Endometrium (tissue), 2 donors: ENCODE measurements around the gene POLK.
A peak's percentile ranks its signal among the peaks of the same experiment; 100 is the strongest.
"Not testable (repeated sequence)": the region's sequence is repeated elsewhere in the genome, so short reads cannot be mapped to it uniquely, and the experiment has no call there.

Experiments used
- FAIRE-seq: peaks from 2 replicates; lab custom pipeline; 2012; peaks lifted over from hg19 to GRCh38; lab: Jason Lieb, UNC
- donor health status: control.
- donor health status: control.

POLK gene

GRCh38 chr5:75511435-75512382 is at the start of gene POLK, which contains the start of gene CERT1:
POLK (plus strand) TSS chr5:75511891.
CERT1 (minus strand) TSS chr5:75511629; CDS start chr5:75511207, 422 bp downstream.
- FAIRE-seq: peak; percentile 84

- peak; percentile 26 for FAIRE-seq
These were observed 48.0 kb upstream of the POLK start for GRCh38 chr5:75463726-75464125.

GRCh38 chr5:75465480-75465879 is 46.2 kb upstream of the POLK start:
- FAIRE-seq: no peak

DNA sequence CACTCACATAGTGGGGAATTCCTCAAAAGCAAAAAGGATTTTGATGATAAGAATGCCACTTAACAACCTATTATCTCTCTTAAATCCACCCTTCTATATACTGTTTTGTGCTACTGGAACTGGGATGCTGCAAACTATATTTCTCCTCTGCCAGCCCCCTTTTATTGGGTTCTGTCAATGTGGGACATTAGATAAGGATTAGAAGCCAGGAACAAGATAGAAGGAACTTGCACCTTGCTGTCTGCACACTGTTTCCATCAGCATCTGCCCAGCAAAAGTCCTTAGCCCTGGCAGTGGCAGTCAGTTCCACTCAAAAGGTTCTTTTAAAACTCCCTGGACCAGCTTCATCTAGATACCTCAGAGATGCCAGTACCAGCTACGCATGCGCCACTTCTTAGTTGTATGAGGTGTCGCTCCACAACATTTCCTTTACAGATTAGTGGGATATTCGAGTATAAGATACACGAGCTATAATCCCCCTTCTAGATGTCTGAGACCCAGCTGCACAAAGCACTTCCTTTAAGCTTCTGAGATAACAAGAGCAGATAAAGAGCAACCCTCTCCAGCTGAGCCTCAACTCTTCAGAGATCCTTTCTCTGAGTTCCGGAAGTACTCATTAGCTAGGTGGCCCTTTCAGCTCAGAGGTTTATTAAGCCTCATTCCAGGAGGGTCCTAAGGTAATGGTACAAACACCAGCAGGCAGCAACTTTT is 45.5 kb upstream of the POLK start:
- FAIRE-seq: no peak

DNA sequence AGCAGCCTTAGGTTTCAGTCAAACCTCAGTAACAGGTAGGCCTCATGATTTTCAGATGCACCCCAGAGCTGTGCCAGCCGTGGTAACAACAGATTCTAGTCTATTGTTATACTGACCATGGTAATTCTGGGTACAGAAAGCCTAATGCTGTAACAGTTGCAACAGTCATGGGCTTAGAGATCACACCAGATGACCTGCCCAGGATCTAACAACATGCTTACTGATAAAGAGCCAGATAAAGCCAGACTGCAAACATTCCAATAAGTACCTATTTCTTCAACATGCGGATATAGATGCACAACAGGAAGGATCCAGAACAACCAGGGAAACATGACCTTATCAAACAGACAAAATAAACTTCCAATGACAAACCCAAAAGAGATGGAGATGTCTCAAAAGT is 43.1 kb upstream of the POLK start:
- no peak for FAIRE-seq

DNA sequence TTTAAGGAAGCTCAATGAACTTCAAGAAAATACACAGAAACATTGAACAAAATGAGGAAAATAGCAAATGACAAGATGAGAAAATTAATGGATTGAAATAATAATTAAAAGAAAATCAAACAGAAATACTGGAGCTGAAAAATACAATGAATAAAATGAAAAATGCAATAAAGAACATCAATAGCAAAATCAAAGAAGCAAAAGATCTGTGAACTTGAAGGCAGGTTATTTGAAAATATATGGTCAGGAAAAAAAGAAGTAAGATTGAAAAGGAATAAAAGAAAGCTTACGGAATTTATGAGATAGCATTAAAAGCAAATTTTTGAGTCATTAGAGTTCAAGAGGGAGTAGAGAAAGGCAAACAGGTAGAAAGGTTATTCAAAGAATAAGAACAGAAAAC is 42.7 kb upstream of the POLK start:
- no peak for FAIRE-seq

GRCh38 chr5:75471193-75471592 is 40.5 kb upstream of the POLK start:
- FAIRE-seq: no peak

DNA sequence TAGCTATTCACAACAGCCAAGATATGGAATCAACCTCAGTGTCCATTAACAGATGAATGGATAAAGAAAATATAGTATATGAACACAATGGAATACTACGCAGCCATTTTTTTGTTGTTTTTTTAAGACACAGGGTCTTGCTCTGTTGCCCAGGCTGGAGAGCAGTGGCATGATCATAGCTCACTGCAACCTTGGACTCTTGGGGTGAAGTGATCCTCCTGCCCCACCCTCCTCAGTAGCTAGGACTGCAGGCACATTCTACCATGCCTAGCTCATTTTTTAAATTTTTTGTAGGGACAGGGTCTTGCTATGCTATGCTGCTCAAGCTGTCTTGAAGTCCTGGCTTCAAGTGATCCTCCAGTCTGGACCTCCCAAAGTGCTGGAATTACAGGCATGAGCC is 38.7 kb upstream of the POLK start:
- FAIRE-seq: no peak

DNA sequence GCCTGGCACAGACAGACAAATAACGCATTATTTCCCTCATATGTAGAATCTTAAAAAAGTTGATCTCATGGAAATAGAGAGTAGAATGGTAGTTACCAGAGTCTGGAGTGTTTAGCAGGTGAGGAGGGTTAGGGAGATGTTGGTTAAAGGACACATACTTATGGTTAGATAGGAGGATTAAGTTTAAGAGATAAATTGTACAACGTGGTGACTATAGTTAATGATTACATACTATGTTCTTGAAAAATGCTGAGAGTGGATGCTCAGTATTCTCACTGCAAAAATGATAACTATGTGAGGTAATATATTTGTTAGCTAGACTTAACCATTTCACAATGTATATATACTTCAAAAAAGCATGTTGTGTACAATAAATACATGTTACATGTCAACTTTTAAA is 38.2 kb upstream of the POLK start:
- peak; percentile 8 for FAIRE-seq

GRCh38 chr5:75475364-75475763 is 36.3 kb upstream of the POLK start:
- FAIRE-seq: no peak

GRCh38 chr5:75481024-75481423 is 30.7 kb upstream of the POLK start:
- no peak for FAIRE-seq

GRCh38 chr5:75482482-75482881 is 29.2 kb upstream of the POLK start:
- FAIRE-seq: no peak

GRCh38 chr5:75484605-75485004 is 27.1 kb upstream of the POLK start:
- no peak for FAIRE-seq

- not testable (repeated sequence) for FAIRE-seq
These were observed 21.8 kb upstream of the POLK start for GRCh38 chr5:75489847-75490246.

DNA sequence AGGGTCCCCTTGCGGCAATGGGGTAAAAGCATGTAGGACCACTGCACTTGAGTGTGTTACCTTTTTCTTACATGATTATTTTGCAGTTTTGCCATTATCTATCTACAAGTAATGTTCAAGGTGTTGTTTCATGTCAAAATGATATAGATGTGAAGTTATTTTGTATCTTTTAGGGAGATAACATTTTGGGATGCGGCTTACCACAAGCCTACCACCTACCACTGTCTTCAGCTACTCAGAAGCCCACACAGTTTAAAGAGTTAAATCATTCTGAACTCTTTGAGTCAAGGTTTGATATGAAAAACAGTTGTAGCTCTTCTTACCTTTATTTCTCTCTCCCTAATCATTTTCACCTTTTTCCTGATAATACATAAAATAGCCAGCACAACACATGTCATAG is 20.1 kb upstream of the POLK start:
- no peak for FAIRE-seq

GRCh38 chr5:75496026-75496425 is 15.7 kb upstream of the POLK start:
- no peak for FAIRE-seq

GRCh38 chr5:75498208-75498777 is 13.4 kb upstream of the POLK start:
- no peak for FAIRE-seq

GRCh38 chr5:75498875-75499274 is 12.8 kb upstream of the POLK start:
- not testable (repeated sequence) for FAIRE-seq

GRCh38 chr5:75505112-75505511 is 6.6 kb upstream of the POLK start:
- not testable (repeated sequence) for FAIRE-seq

DNA sequence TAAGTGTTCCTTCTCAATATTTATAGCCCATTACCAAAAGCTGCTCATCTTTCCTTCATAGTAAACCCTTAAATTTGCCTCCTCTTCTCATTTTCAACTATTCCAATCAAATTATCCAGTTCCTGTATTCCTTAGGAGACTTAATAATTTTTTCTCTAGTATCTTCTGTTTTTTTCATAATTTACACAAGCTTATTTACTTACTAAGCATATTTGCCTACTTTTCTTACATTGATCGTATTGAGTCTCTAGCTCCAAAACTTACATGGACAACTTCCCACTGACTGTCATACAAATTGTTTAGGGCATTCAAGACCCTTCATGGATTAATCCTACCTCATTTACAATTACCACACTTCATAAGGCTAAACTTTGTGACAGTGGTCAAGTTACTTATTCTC is 3.9 kb upstream of the POLK start:
- FAIRE-seq: no peak

GRCh38 chr5:75509546-75509945 is 2.1 kb upstream of the POLK start:
- no peak for FAIRE-seq

- FAIRE-seq: no peak
These were observed 1.7 kb upstream of the POLK start for GRCh38 chr5:75509956-75510355.

DNA sequence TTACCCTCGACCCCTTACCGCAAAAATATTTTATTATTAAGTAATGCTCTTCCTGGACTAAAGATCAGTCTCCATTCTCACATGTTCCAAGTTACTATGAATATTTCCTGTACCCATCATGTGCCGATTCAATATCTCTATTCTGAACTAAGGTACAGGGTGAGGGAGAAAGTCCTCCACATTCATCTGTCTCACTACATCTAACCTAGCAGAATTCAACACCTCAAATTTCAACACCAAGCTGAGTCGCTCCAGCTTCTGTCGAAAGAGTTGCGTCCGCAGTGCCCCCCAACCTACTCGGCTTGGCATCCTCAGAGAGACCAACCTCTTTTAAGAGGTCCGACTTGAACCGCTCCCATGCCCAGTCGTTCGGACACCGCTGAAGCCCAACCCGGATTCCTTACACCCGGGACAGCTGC is 1.3 kb upstream of the POLK start:
- no peak for FAIRE-seq
